Endothelial cell of umbilical vein (primary cell): ENCODE measurements around the gene EFCAB8. TPM values are rescaled to one million over a fixed set of nuclear protein-coding genes. Genes with fewer than 3 reads are reported as not detected.

Experiments
- BruUV-seq: library from RNA; stranded (reverse); fragments of 400-500 nt; replicated peaks from 2 replicates; lab custom pipeline; 2021; lab: Mats Ljungman, UMichigan
- CTCF ChIA-PET: fragments of 300-600, 350-600 bp; sonication (Branson Sonifier 250); formaldehyde crosslinking; loops from one replicate; lab custom pipeline; 2021; ENCODE audit warnings: antibody characterized with exemption, inconsistent platforms; lab: Charles Lee
- POLR2A ChIA-PET: fragments of 300-600, 350-600 bp; sonication (Branson Sonifier 250); formaldehyde crosslinking; loops from one replicate; lab custom pipeline; 2021; ENCODE audit warnings: antibody characterized with exemption, inconsistent platforms; lab: Charles Lee
- DNase-seq: peaks from one replicate; pipeline ENCODE4 v3.0.0-alpha.2; 2011; ENCODE audit warnings: low read depth, low spot score
- FAIRE-seq: peaks from 2 replicates; lab custom pipeline; 2011; peaks lifted over from hg19 to GRCh38; lab: Jason Lieb, UNC
- H2AFZ ChIP-seq: 2 replicates; pipeline ENCODE4 v1.6.0; 2012; ENCODE audit warnings: low read depth, low read length, control low read depth, inconsistent platforms
- H3K27ac ChIP-seq: 2 replicates; pipeline ENCODE4 v1.5.1; 2011; ENCODE audit warnings: low read depth, mild to moderate bottlenecking, control low read depth, low read length, moderate library complexity; ENCODE audit not compliant: insufficient read depth
- H3K27me3 ChIP-seq, 2 experiments: 2 replicates each; pipeline versions ENCODE4 v1.6.0 to v1.6.1; 2011; ENCODE audit warnings: low read length in 2 of 2, mixed read lengths in 1 of 2; ENCODE audit not compliant: control insufficient read depth in 2 of 2, insufficient read depth in 2 of 2
- H3K36me3 ChIP-seq, 2 experiments: 2 replicates in 1 of 2; 3 replicates in 1 of 2; pipeline ENCODE4 v1.5.1; 2011; ENCODE audit warnings: low read length in 2 of 2, mild to moderate bottlenecking in 1 of 2, moderate library complexity in 1 of 2; ENCODE audit not compliant: control insufficient read depth in 2 of 2, insufficient read depth in 2 of 2; ENCODE audit errors: extremely low read depth in 1 of 2
- H3K4me1 ChIP-seq: 3 replicates; pipeline ENCODE4 v1.5.1; 2011; ENCODE audit warnings: mild to moderate bottlenecking, low read length; ENCODE audit not compliant: control insufficient read depth, insufficient read depth; ENCODE audit errors: extremely low read depth
- H3K4me2 ChIP-seq: 2 replicates; pipeline ENCODE4 v1.6.1; 2011; ENCODE audit warnings: low read length, control low read depth, mixed read lengths; ENCODE audit not compliant: insufficient read depth
- H3K4me3 ChIP-seq, 3 experiments: fragments of 200-600 bp in 1 of 3; sonication (generic), shearing (Covaris generic) in 1 of 3; replicated peaks in 1 of 3; 2 replicates each; pipeline ENCODE4 v1.5.1; 2011 to 2016; ENCODE audit warnings: control low read depth in 3 of 3, low read length in 3 of 3, mild to moderate bottlenecking in 2 of 3, inconsistent platforms in 1 of 3, low read depth in 1 of 3, moderate library complexity in 1 of 3; ENCODE audit not compliant: insufficient read depth in 1 of 3
- H3K79me2 ChIP-seq: 2 replicates; pipeline ENCODE4 v1.6.0; 2012; ENCODE audit warnings: low read length, inconsistent platforms; ENCODE audit not compliant: control insufficient read depth, insufficient read depth
- H3K9ac ChIP-seq: replicated peaks from 2 replicates; pipeline ENCODE3; 2011; ENCODE audit warnings: low read length, control low read depth; ENCODE audit not compliant: insufficient read depth; ENCODE audit errors: extremely low read depth
- H3K9me1 ChIP-seq: replicated peaks from 3 replicates; pipeline ENCODE4 v1.6.0; 2011; ENCODE audit warnings: mild to moderate bottlenecking, low read length; ENCODE audit not compliant: control insufficient read depth, insufficient read depth; ENCODE audit errors: extremely low read depth
- H3K9me3 ChIP-seq: replicated peaks from 2 replicates; pipeline ENCODE4 v1.5.1; 2012; ENCODE audit warnings: low read length, inconsistent platforms; ENCODE audit not compliant: control insufficient read depth, insufficient read depth
- H4K20me1 ChIP-seq: replicated peaks from 2 replicates; pipeline ENCODE3; 2011; ENCODE audit warnings: mild to moderate bottlenecking, low read length; ENCODE audit not compliant: control insufficient read depth, insufficient read depth; ENCODE audit errors: extremely low read depth
- CTCF ChIP-seq, 2 donors: IDR thresholded peaks; 1 replicate in 1 of 2; 2 replicates in 1 of 2; pipeline ENCODE4 v1.5.1; 2011; ENCODE audit warnings: low read length in 2 of 2, mild to moderate bottlenecking in 2 of 2, moderate library complexity in 2 of 2, control low read depth in 1 of 2, inconsistent platforms in 1 of 2, low read depth in 1 of 2; ENCODE audit not compliant: insufficient read depth in 1 of 2; ENCODE audit errors: extremely low read depth in 1 of 2
- EZH2 ChIP-seq: IDR thresholded peaks from 2 replicates; pipeline ENCODE4 v1.6.1; 2012; ENCODE audit warnings: borderline replicate concordance, low read depth, mild to moderate bottlenecking, moderate library complexity, low read length, inconsistent platforms; ENCODE audit not compliant: severe bottlenecking
- FOS ChIP-seq: IDR thresholded peaks from 2 replicates; pipeline ENCODE4 v1.6.1; 2011; ENCODE audit warnings: mild to moderate bottlenecking, low read length, moderate library complexity, borderline replicate concordance; ENCODE audit not compliant: insufficient read depth
- GATA2 ChIP-seq: IDR thresholded peaks from 2 replicates; pipeline ENCODE4 v1.7.0; 2011; ENCODE audit warnings: low read depth, mild to moderate bottlenecking, moderate library complexity, mixed read lengths, low read length; ENCODE audit not compliant: insufficient read length, insufficient read depth
- JUN ChIP-seq: IDR thresholded peaks from 2 replicates; pipeline ENCODE4 v1.6.1; 2011; ENCODE audit warnings: borderline replicate concordance, low read depth; ENCODE audit not compliant: insufficient read length, insufficient read depth
- MAX ChIP-seq: IDR thresholded peaks from 2 replicates; pipeline ENCODE4 v1.6.1; 2011; ENCODE audit not compliant: insufficient read depth, insufficient read length
- MYC ChIP-seq: IDR thresholded peaks from one replicate; pipeline ENCODE4 v1.6.1; 2011; ENCODE audit warnings: mild to moderate bottlenecking, low read depth, low read length
- POLR2A ChIP-seq: IDR thresholded peaks from 2 replicates; pipeline ENCODE4 v1.6.1; 2012; ENCODE audit warnings: low read depth, mild to moderate bottlenecking, control low read depth, low read length
- POLR2AphosphoS5 ChIP-seq: IDR thresholded peaks from 2 replicates; pipeline ENCODE4 v1.6.1; 2012; ENCODE audit warnings: low read depth, mild to moderate bottlenecking, control low read depth, low read length, moderate library complexity; ENCODE audit not compliant: insufficient read depth
- dilution Hi-C: fragments of 300-500 bp; cut with MboI; formaldehyde crosslinking; loops from one replicate; pipeline ENCODE4 v1.15.0; 2019; ENCODE audit warnings: low sequenced_read_pairs; ENCODE audit not compliant: extremely low pct_ligation_motif_present
- intact Hi-C: fragments of 100-400 bp; cut with micrococcal nuclease; formaldehyde crosslinking; loops from one replicate; pipeline ENCODE4 v1.10.0; 2022
- polyA plus RNA-seq, 4 experiments: library from polyadenylated mRNA; depleted of rRNA in 3 of 4; stranded (reverse) in 3 of 4; unstranded in 1 of 4; fragments of >200 nt; gene quantifications; 2 replicates each; pipeline versions ENCODE4 v1.2.1 to v1.2.3, GENCODE V29; 2011 to 2012; ENCODE audit warnings: missing spikeins in 1 of 4
- total RNA-seq: library from RNA; stranded (reverse); gene quantifications from 2 replicates; pipeline ENCODE4 v1.2.3, GENCODE V29; 2021

EFCAB8 gene
- total and polyA plus RNA-seq, 2 donors (not counting 3 experiments of a cell fraction or from before 2014, with no cell fraction given) = 0.01 to 0.31 TPM

- no peaks in the 10 kb centered on the region for H3K79me2 ChIP-seq
- no peaks in the 10 kb centered on the region for H3K27me3 ChIP-seq
- ChIA-PET CTCF (no interaction called here), POLR2A (no interaction called here)
- FAIRE-seq = no peak
- no peak overlapping the region for H2AFZ ChIP-seq
- H3K9me3 ChIP-seq = no peaks in the 10 kb centered on the region
- H3K4me3 ChIP-seq = no peak overlapping the region
- no peaks in the 10 kb centered on the region for H3K36me3 ChIP-seq
- H3K27ac ChIP-seq = no peak overlapping the region
- H4K20me1 ChIP-seq = no peaks in the 10 kb centered on the region
- BruUV-seq = no TSS peak
- no peak for DNase-seq
- intact Hi-C loops (no loop called here), dilution Hi-C loops (no loop called here)
- H3K4me2 ChIP-seq = no peak overlapping the region
- H3K9me1 ChIP-seq = no peaks in the 10 kb centered on the region
- no peak overlapping the region for H3K9ac ChIP-seq
- TF ChIP-seq POLR2AphosphoS5 (no peak), GATA2 (no peak), POLR2A (no peak), MYC (no peak), FOS (no peak)
- no peaks in the 10 kb centered on the region for H3K4me1 ChIP-seq
Measured at GRCh38 chr20:33000802-33001466, 142.2 kb downstream of the EFCAB8 start.

GRCh38 chr20:33002087-33002808 is 143.5 kb downstream of the EFCAB8 start:
- H3K27me3 ChIP-seq = no peaks in the 10 kb centered on the region
- no peaks in the 10 kb centered on the region for H3K79me2 ChIP-seq
- H3K9me3 ChIP-seq = no peaks in the 10 kb centered on the region
- no peak overlapping the region for H3K9ac ChIP-seq
- H3K36me3 ChIP-seq = no peaks in the 10 kb centered on the region
- dilution Hi-C loops (no loop called here), intact Hi-C loops (no loop called here)
- no peak overlapping the region for H2AFZ ChIP-seq
- no peak overlapping the region for H3K27ac ChIP-seq
- no peak for TF ChIP-seq MAX
- no peak for TF ChIP-seq CTCF (IDR thresholded peaks at IDR 0.05; ENCODE audit: extremely low read depth in 1 of 2, insufficient read depth in 1 of 2, low read depth in 1 of 2, low read length in 2 of 2)
- no peak for TF ChIP-seq JUN
- no peak for TF ChIP-seq POLR2A
- no peak for TF ChIP-seq FOS
- TF ChIP-seq MYC = no peak
- TF ChIP-seq EZH2 = no peak
- TF ChIP-seq GATA2 = no peak
- no peak for TF ChIP-seq POLR2AphosphoS5
- no peaks in the 10 kb centered on the region for H3K4me1 ChIP-seq
- H3K9me1 ChIP-seq = no peaks in the 10 kb centered on the region
- no peak overlapping the region for H3K4me3 ChIP-seq
- FAIRE-seq = no peak
- CTCF ChIA-PET = interaction anchor here (1.4 kb wide), 1 partner anchor 100 kb away, joined by 5 read pairs; no protein-coding TSS in a partner anchor
- BruUV-seq = no TSS peak
- no peak overlapping the region for H3K4me2 ChIP-seq
- DNase-seq = no peak
- POLR2A ChIA-PET = no interaction called here
- H4K20me1 ChIP-seq = no peaks in the 10 kb centered on the region
